NCI-H2107 (cell line): ENCODE results near the gene AGT.

Experiments used
- DNase-seq: peaks from one replicate; lab custom pipeline; 2025; lab: John Stamatoyannopoulos, UW

The AGT gene

GRCh38 chr1:230713915-230714764, at the start of gene AGT:
Gene AGT (minus strand): TSS chr1:230714122. CDS start chr1:230710823, 3,299 bp downstream.
- DNase-seq: no peak

GRCh38 chr1:230761443-230762167, 47.7 kb upstream of the AGT start:
- DNase-seq: no peak

GRCh38 chr1:230760360-230760827, 46.5 kb upstream of the AGT start:
- peak; percentile 88 for DNase-seq

- no peak for DNase-seq
Measured at GRCh38 chr1:230759369-230760065, 45.6 kb upstream of the AGT start.

- no peak for DNase-seq
Measured at GRCh38 chr1:230758709-230759368, 44.9 kb upstream of the AGT start.

- DNase-seq: no peak
Measured at GRCh38 chr1:230757856-230758708, 44.2 kb upstream of the AGT start.

- no peak for DNase-seq
Measured at GRCh38 chr1:230754796-230755195, 40.9 kb upstream of the AGT start.

- DNase-seq: peak; percentile 69
Measured at GRCh38 chr1:230753586-230754251, 39.8 kb upstream of the AGT start.

GRCh38 chr1:230753191-230753585, 39.3 kb upstream of the AGT start:
- no peak for DNase-seq

GRCh38 chr1:230752407-230752806, 38.5 kb upstream of the AGT start:
- DNase-seq: peak; percentile 81

- DNase-seq: no peak
Measured at GRCh38 chr1:230750986-230751625, 37.2 kb upstream of the AGT start.

GRCh38 chr1:230750576-230750975, 36.7 kb upstream of the AGT start:
- DNase-seq: no peak

GRCh38 chr1:230749635-230750034, 35.7 kb upstream of the AGT start:
- no peak for DNase-seq

GRCh38 chr1:230749150-230749549, 35.2 kb upstream of the AGT start:
- DNase-seq: no peak

- no peak for DNase-seq
Measured at GRCh38 chr1:230747890-230748800, 34.2 kb upstream of the AGT start.

- DNase-seq: no peak
Measured at GRCh38 chr1:230747127-230747730, 33.3 kb upstream of the AGT start, which contains the start of gene CAPN9. Gene CAPN9 (plus strand): TSS chr1:230747388. CDS start chr1:230747497, 109 bp downstream.

- DNase-seq: no peak
Measured at GRCh38 chr1:230746617-230747016, 32.7 kb upstream of the AGT start.

- no peak for DNase-seq
Measured at GRCh38 chr1:230745071-230745470, 31.1 kb upstream of the AGT start.
